Stimulated activated CD8-positive, alpha-beta memory T cell treated with anti-CD3 and anti-CD28 coated beads, Interleukin-2, amount 100 ng/mL, for 1 hour (primary cell): ENCODE data around the gene PSMB7.

Experiments
- DNase-seq, 2 donors: peaks; one replicate each; pipeline ENCODE4 v3.0.0-alpha.2; 2020; ENCODE audit warnings: low read depth in 2 of 2

The PSMB7 gene

DNA sequence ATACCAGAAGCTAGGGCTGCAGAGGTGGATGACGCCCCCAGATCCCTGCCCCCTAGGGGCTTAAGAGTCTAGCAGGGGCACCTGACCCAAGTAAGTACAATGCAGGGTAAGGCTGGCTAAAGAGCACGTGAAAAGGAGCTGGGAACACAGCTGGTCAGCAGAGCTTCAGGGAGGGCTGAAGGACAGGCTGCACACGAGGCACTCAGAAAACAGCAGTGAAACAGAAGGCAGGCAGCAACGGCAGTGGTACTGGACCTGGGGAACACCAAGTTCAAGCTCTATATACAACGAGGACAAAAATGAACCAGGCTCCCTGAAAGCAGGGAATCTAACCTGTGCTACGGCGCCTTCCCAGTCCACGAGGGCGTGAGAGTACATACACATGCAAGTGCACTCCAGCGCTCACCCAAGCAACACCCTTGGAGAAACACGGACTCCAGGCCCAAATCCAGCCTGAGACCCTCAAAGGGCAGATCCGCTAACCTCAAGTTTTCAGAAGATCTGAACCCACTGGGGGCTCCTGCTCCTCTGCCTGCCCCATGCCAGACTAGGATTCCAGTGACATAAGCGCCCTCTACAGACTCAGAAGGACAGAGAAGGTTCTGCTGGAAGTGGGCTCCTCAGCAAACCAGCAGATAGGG is 57.4 kb downstream of the PSMB7 start:
- no peak for DNase-seq

DNA sequence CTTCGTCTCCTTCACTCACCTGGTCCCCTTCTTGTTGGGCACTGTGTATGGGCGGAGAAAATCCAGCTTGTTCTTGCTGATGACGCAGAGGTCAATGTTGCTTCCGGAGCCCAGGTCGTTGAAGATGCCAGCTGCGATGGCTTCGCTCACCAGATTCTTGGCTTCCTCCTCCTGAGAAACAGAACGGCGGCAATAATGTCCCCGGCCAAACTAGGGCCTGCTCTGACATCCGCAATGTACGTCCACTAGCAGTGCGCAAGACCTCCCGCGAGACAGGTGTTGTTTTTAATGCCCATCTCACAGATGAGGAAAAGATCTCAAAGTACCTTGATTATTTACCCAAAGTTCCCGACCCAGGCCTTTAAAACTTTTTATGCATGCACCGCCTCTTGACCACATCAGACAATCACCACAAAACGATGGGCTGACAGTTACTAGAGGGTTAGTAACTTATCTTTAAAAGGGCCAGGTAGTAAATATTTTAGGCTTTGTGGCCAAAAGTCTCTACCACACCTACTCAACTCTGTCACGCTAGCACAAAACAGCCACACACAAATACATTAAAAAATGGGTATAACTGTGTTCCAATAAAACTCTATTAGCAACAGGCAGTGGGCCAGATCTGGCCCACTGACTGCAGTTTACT is 58.4 kb downstream of the PSMB7 start:
- no peak for DNase-seq

DNA sequence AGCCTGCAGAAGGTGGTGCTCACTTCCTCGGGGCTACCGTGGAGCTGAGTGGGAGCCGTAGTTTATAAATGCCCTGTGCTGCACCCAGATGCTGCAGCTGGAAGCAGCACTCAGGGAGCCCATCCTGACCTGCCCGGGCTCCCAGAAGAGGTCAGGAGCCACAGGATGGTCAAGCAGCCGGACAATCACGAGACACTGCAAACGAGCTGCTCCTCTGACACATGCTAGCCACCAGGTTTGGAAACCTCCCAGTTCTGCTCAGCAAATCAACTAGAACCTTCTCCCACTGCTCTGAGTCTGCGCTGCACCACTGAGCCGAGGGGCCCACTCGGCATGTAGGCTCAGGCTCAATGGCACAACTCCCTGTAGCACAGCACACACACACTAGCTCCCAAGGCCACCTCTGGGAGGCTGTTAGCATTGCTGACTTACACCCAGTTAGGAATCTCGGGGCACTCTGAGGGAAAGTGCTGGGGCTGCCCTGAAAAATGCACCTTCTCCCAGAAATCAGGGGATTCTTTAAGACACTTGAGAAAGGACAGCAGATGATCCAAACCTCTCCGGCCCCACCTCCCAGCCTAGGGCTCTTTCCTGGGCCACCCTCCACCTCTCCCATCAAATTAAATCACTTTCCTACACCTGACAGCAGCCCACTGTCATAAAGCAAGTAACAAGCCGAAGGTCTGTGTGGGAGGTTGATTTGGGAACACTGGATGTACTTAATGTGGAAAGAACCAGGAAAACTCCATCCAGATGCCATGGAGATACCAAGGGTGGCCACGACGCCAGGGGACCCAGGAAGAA is 59.1 kb downstream of the PSMB7 start:
- no peak for DNase-seq

DNA sequence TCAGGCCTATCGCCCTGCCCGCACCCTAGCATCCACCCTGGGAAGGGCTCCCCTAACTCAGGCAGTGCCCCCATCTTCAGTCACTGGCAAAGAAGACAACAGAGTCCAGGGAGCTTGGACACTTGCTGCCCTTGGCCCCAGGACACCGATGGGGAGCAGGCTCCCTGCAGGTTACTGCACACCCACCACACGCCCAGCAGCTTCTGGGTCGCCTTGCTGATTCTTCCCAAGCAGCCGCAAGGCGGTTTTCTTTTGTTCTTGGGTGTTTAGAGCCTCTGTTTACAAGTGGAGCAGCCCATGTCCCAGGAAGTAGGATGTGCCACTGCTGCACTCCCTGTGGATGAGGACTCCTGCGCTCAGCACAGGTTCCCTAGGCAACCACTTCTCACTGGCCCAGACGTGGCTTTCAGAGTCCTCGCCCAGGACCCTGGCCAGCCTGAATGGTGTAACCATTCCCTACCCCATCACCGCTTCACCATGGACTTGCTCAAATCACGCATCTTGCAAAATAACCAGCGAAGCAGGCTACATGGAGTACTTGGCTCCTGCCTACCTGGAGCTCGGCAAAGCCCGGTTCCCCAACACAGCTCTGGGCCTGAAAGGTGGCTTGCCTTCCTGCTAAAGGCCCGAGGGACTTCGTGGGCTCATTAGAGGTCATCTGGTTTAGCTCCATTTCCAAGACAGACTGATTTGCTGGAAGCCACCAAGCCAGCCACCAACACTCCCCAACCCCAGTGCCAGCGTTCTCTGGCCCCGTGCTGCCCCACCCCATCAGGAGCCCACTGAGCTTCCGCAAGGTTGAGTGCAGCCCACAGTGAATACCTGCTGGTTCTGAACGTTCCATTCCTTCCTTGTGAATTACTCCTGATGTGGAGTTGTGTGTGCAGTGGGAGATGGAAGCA is 60.0 kb downstream of the PSMB7 start:
- DNase-seq: no peak

DNA sequence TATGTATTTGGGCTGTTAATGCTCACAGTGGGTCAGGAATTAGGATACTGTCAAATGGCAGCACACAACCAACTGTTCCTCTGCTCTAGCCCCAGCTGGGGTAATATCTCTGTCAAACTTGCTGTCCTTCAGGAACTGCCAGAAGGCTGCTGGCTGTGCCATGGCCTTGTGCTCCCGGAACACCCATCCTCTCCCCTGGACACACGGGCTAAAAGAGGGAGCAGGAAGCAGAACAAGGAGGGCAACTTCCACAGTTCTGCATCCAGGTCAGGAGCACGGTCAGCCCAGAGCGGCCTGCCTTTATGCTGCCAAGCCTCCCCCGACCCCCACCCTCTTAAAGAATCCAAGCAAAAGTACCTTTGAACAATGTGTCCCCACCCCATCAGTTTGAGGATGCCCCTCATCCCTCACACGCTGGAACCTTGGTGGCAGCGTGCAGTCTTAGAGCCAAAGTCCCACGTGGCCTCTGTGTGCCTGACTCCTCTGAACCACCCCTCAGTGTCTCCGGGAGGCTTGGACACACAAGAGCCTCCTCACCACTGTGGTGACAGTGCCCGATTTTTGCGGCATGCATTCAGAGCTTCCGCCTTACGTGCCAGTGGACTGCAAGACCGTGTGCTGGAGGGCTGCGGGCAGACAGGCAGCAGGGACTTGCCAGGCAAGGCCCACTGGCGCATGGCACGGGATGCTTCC is 60.8 kb downstream of the PSMB7 start:
- no peak for DNase-seq

DNA sequence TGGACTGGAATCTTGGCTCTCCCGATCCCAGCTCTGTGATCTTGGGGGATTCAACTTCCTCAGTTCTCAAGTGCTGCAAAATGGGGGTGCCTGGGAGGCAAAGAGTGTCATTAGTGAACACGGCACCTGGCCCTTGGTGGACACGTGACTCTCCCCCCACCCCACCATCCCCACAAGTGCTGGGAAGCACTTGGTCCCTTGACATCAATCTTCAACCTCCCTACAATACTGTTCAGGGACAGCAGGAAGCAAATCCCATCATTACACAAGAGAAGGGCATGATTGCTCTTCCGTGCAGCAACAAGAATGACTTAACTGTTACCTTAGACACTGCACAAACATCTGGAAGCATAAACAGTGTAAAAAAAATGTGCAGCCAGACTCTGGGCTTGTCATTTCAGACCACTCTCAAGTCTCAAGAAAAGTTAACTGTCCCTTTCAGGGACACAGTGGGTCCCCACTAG is 61.4 kb downstream of the PSMB7 start:
- DNase-seq: no peak

DNA sequence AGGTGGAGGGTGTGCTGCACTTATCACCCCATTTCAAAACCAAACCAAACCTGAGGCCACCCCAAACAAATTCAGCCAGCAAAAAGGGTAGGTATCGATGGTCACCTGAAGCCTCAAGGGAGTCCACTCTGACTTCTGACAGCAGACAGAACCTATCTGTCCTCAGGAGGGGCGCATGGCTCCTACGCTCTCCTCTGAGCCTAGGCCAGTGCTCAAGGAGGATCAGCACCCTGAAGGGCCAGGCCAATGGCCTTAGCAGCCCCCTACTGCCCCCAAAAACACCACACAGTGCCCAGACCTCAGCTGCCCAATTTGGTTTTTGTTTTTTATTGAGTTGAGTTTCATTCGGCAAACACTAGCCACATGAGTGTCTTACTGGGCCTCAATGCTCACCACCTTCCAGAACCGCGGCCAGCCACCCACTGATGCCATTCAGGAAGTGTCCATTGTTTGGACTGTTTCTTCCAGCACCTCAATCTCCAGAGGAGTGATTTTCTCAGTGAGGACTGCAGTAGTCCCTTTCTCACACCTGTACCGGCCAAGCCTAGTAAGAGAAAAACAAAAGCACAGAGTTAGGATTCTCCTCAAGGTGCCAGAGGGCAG is 62.0 kb downstream of the PSMB7 start:
- no peak for DNase-seq

DNA sequence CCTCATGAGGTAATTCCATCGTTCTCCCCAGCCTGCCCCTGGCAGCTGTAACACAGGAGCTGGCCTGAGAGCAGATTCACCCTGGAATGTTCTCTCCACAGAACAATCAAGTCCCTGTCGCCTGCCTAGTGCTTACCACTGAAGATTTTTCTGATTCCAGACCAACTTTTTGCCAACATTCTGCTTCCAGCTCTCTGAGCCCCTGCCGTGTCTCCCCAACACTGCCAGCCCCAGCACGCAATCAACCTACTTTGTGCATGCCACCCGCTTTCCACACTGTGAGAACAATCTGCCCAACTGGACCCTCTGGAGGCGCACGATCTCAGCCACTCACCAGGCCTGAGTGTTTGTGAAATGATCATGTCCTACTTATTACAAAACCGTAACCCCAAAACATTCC is 62.6 kb downstream of the PSMB7 start:
- DNase-seq: no peak

DNA sequence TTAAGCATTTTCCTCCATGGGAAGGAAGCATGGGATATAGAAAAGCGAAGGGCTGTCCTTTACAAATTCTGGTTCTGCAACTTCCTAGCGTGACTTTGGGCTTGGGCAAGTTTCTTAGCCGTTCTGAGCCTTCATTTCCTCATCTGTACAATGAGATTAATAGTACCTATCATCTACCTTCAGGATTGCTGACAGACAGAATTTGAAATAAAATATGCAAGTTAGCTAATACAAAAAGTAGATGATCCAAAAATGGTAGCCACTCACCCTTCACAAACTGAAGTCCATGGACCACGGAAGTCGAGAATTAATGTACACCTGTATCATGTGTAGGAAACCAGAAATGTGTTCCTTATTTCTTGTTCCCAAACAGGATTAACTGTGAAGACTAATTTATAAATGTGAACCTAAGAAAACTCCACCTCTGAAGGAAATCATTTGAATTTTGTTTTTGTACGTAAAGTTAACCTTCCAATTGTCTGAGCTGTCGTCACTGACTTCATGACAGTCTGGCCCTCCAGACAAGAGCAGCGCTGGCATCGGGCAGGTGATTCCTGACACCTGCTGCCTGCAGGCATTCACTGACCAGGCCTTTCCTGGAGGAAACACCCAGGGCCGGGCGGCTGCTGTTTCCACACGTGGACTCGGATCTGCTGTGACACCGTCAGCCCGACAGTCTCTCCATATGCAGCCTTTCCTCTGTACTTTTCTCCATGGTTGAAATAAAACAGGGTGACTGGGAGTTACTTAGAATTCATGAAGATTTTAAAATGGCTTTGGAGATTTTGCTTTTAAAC is 63.4 kb downstream of the PSMB7 start:
- DNase-seq: no peak

DNA sequence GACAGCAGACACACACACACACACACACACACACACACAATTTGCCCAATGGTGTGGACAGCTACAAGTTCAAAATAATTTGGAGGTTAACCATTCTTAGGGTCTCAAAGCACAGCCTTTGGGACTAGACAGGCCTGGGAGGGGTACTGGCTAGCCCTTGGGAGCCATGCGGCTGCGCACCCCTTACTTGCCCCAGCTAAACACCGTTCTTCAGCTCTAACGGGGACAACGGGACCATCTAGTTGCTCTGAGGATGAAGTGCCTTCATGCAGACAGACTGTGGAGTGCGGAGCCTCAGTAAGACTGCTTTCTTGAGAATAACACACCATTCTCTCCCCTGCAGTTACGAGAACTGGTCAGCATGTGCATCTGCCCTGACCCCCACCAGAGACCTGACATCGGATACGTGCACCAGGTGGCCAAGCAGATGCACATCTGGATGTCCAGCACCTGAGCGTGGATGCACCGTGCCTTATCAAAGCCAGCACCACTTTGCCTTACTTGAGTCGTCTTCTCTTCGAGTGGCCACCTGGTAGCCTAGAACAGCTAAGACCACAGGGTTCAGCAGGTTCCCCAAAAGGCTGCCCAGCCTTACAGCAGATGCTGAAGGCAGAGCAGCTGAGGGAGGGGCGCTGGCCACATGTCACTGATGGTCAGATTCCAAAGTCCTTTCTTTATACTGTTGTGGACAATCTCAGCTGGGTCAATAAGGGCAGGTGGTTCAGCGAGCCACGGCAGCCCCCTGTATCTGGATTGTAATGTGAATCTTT is 64.6 kb downstream of the PSMB7 start:
- DNase-seq: no peak

DNA sequence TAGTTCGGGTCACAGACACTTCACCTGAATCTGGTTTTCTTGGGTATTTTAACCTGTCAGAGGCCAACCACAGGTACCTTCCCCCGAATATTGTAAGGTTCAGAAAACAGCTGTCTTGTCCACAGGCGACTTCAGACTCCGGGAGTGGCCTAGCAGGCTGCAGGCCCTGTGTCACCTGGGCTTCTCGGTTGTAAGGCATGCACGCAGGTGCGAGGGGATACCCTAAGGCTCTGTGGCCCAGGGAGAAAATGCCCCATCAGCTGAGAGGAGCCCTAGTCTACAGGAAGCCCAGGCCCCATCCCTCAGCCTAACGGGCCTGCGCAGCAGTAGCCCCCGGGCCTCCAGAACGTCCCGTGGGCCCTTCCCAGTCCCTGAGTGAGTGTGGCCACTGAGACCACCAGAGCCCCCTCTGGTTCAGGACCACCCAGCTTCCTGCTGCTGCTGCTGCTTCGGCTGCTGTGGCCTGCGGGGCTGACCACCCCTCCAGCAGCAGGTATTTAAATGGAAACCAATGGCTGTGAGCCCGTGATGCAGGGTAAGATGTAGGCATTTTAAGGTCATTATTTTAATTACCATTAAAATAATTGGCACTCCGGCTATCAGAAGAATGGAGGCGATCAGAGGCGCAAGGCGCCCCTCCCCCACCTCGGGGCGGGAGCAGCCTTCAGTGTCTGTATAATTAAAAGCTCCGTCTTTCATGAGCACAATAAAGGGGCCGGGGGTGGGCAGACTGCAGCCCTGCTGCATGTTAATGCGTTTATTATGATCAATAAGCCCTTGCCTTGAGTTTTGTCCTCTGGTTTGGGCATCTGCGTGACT is 65.4 kb downstream of the PSMB7 start:
- DNase-seq: no peak

DNA sequence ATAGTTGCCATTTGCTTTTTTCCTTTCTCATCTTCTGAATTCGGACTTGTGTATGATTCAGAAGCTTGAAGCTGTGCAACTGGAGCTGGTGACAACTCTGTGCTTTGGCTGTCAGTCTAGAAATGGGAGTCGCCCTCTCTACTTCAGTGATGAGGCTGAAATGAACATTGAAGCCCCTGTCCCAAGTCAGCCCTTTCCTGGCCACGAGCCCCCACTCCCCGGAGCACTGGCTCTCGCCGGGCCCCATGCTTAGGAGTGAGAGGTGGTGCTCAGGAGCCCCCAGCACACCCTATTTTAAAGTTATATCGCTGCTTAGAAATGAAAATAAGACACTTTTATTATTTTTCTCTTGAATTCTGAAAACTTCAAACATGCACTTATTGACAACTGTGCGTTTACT is 66.0 kb downstream of the PSMB7 start:
- no peak for DNase-seq

DNA sequence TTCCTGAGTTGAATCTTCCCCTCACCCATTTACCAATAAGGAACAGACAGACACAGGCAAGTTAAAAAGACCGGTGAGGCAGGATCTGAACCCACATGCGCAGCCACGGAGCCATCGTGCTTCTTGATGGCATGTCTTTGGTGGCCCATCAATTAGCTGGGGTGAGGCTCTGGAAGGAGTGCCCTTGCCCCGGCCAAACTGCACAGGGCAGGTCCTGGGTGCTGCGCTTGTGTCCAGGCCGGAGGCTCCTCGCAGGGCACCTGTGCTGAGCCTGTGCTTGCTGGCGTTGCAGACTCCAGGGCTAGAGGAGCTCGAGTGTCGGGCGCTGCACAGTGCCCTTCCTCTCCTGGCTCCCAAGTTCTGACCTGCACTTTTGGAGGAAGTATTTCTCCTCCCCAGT is 66.4 kb downstream of the PSMB7 start:
- DNase-seq: no peak

DNA sequence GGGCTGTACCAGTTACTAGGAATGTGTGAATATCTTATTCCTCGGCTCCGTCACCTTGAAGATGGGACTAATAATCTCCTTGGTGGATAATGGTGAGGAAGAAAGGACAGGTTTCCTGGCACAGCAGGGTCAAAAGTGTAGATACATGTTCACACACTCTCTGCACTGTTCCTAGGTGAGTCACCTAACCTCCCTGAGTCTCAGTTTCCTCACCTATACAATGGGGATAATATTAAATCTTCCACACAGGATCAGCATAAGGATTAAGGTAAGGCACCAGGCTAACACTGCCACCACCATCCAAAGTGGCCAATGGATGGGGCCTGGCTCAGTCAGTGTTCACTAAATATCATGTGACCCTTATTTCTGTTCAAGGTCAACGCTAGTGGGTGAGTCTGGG is 66.9 kb downstream of the PSMB7 start:
- no peak for DNase-seq

DNA sequence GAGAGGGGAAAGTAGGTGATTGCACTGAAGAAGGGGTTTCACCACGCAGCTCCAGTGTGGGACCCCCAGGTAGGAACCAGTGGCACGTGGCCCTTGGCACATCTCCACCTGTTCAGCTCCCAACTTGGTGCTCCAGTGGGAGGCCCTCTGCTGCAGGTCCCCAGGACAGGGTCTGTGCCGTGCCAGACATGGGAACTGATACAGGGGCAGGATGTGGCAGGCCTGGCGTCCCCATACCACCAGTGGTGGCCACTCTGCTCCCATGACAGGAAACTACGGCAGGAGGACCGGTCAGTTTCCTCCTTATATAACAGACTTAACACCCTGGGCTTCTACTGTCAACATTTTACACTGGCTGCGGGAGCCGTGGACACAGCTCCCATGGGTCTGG is 67.3 kb downstream of the PSMB7 start:
- DNase-seq: no peak

DNA sequence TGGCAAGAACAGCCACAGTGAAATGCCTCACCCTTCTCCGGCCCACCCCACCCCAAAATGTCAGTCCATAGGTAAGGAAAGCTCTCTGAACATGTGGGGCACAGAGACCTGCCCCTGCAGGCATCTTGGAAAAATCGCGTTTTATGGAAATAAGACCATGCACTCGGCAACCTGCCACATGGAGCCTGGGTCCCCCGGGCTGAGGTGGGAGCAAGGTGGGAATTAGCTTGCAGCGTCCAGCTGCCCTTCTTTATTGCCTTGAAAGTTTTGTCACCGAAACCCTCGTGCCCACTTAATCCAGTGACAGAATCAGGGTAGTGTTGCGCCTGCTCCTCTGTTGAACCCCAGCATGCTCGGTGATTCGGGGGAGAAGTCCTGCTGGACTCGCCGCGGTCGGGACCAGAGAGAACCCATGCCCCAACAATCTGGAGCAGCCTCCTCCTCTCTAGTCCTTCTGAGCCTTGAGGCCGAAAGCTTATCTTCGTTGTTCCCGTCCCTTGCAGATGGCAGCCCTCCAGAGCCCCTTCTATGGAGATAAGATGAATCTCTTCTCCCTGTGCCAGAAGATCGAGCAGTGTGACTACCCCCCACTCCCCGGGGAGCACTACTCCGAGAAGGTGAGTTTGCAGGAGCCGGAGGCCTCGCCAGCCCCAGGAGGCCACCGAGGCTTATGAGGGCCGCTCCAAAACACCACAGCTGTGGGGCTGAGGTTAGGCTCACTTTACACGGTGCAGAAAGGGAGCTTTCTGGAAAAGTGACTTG is 67.9 kb downstream of the PSMB7 start:
- DNase-seq: no peak

DNA sequence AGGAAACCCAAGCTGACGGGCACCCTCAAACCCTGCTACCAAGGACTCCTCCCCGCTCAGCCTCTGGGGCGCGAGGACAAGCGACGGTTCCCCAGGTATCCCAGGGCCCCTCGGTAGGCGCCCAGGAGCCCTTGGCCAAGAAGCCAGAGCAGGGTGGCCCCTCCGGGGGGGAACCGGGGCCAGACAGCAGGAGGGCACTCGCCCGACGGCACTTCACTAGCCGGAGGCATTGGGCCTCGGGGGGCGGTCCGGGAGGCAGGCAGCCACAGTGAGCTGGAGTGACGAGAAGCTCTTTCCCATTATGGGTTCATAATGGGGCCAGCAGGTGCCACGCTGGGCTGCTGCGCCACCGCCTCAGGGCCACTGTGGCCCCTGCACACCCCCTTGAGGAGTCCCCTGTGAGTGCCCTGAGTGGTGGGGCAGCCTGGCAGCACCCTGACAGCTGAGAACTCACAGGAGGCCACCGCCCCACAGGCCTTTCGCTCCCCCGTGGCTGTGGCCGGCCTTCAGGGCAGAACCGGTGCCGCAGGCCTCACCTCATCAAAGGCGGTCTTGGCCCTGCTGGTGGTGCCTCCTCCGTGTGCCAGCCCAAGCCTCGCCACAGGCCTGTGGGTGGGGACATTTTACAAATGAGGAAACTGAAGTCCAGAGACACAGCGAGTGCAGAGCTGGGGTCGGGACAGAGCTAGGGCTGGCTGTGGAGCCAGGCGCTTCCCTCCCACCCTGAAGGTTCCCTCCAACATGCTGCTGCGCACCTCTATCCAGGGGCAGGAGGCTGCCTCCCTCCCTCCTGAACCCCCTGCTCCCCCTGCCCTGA is 68.7 kb downstream of the PSMB7 start:
- DNase-seq: no peak
